ENCODE data around the gene MCC.

MCC gene

DNA sequence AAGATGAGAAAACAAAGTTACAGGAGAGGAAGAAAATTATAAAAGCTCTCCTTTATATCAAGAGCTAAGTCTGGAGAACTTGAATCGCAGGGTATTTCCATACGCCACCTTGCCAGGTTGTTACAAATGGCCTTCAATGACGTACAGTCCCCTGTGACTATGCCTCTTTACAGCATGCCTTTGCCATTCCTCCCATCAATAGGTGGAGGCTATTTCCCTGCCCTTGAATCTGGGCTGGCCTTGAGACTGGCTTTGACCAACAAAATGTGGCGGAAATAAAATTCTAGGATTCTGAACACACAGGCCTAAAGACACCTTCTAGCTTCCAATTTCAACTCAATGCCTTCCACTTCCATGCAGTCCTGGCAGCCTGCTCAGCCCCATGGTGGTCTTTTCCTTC, 99.1 kb downstream of the MCC start:
- ATAC-seq: no peak
- no peak for TF ChIP-seq ZFP3 (CRISPR knock-in tag; IDR thresholded peaks at IDR 0.05)
- TF ChIP-seq GLIS3 (CRISPR knock-in tag; IDR thresholded peaks at IDR 0.05): no peak
- TF ChIP-seq CSDC2 (CRISPR knock-in tag; IDR thresholded peaks at IDR 0.05): no peak
- no peak for TF ChIP-seq ARNTL (CRISPR knock-in tag; IDR thresholded peaks at IDR 0.05; ENCODE audit: borderline replicate concordance, low read depth)
- TF ChIP-seq TOX (CRISPR knock-in tag; IDR thresholded peaks at IDR 0.05; ENCODE audit: borderline replicate concordance): no peak
- no peak for TF ChIP-seq RARB (CRISPR knock-in tag; IDR thresholded peaks at IDR 0.05)
- TF ChIP-seq, protein P1, sequence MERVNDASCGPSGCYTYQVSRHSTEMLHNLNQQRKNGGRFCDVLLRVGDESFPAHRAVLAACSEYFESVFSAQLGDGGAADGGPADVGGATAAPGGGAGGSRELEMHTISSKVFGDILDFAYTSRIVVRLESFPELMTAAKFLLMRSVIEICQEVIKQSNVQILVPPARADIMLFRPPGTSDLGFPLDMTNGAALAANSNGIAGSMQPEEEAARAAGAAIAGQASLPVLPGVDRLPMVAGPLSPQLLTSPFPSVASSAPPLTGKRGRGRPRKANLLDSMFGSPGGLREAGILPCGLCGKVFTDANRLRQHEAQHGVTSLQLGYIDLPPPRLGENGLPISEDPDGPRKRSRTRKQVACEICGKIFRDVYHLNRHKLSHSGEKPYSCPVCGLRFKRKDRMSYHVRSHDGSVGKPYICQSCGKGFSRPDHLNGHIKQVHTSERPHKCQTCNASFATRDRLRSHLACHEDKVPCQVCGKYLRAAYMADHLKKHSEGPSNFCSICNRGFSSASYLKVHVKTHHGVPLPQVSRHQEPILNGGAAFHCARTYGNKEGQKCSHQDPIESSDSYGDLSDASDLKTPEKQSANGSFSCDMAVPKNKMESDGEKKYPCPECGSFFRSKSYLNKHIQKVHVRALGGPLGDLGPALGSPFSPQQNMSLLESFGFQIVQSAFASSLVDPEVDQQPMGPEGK (CRISPR knock-in tag; IDR thresholded peaks at IDR 0.05; ENCODE audit: borderline replicate concordance): no peak
- no peak for TF ChIP-seq BACH2 (CRISPR knock-in tag; IDR thresholded peaks at IDR 0.05; ENCODE audit: borderline replicate concordance)
- TF ChIP-seq PPARA (CRISPR knock-in tag; IDR thresholded peaks at IDR 0.05; ENCODE audit: borderline replicate concordance): no peak
- no peak for TF ChIP-seq ZNF565 (CRISPR knock-in tag; conservative IDR thresholded peaks at IDR 0.05; ENCODE audit: low read depth)
- TF ChIP-seq, protein P2, sequence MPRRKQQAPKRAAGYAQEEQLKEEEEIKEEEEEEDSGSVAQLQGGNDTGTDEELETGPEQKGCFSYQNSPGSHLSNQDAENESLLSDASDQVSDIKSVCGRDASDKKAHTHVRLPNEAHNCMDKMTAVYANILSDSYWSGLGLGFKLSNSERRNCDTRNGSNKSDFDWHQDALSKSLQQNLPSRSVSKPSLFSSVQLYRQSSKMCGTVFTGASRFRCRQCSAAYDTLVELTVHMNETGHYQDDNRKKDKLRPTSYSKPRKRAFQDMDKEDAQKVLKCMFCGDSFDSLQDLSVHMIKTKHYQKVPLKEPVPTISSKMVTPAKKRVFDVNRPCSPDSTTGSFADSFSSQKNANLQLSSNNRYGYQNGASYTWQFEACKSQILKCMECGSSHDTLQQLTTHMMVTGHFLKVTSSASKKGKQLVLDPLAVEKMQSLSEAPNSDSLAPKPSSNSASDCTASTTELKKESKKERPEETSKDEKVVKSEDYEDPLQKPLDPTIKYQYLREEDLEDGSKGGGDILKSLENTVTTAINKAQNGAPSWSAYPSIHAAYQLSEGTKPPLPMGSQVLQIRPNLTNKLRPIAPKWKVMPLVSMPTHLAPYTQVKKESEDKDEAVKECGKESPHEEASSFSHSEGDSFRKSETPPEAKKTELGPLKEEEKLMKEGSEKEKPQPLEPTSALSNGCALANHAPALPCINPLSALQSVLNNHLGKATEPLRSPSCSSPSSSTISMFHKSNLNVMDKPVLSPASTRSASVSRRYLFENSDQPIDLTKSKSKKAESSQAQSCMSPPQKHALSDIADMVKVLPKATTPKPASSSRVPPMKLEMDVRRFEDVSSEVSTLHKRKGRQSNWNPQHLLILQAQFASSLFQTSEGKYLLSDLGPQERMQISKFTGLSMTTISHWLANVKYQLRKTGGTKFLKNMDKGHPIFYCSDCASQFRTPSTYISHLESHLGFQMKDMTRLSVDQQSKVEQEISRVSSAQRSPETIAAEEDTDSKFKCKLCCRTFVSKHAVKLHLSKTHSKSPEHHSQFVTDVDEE (CRISPR knock-in tag; IDR thresholded peaks at IDR 0.05): no peak
- TF ChIP-seq, protein P3, sequence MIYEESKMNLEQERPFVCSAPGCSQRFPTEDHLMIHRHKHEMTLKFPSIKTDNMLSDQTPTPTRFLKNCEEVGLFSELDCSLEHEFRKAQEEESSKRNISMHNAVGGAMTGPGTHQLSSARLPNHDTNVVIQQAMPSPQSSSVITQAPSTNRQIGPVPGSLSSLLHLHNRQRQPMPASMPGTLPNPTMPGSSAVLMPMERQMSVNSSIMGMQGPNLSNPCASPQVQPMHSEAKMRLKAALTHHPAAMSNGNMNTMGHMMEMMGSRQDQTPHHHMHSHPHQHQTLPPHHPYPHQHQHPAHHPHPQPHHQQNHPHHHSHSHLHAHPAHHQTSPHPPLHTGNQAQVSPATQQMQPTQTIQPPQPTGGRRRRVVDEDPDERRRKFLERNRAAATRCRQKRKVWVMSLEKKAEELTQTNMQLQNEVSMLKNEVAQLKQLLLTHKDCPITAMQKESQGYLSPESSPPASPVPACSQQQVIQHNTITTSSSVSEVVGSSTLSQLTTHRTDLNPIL (CRISPR knock-in tag; IDR thresholded peaks at IDR 0.05; ENCODE audit: low read depth): no peak
- no peak for TF ChIP-seq ZNF70 (CRISPR knock-in tag; IDR thresholded peaks at IDR 0.05)
- no peak for TF ChIP-seq ZC3H10 (CRISPR knock-in tag; IDR thresholded peaks at IDR 0.05)
- no peak for TF ChIP-seq SNAI2 (CRISPR knock-in tag; IDR thresholded peaks at IDR 0.05)
- TF ChIP-seq TCF4 (CRISPR knock-in tag; IDR thresholded peaks at IDR 0.05; ENCODE audit: borderline replicate concordance): no peak
- no peak for TF ChIP-seq ISL1 (CRISPR knock-in tag; IDR thresholded peaks at IDR 0.05)

DNA sequence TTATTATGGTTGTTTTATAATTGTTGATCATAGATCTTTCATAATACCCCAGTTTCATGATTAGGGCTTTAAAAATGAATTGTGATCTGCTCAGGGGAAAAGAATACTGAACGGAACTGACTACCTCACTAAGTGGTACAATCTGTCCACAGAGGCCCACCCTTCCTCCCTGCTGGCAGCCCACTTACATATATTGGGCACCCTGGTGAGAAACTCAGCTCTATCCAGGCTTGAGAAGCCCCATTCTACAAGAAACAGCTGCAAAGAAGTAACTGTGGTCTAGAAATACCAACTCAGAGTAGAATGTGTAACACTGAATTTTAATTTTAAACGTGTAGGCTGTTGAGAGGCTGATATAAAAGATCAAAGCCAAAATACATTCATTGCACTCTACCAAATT, 100.4 kb downstream of the MCC start:
- no peak for TF ChIP-seq RARB (CRISPR knock-in tag; IDR thresholded peaks at IDR 0.05)
- TF ChIP-seq ZFP3 (CRISPR knock-in tag; IDR thresholded peaks at IDR 0.05): no peak
- TF ChIP-seq, protein P4, sequence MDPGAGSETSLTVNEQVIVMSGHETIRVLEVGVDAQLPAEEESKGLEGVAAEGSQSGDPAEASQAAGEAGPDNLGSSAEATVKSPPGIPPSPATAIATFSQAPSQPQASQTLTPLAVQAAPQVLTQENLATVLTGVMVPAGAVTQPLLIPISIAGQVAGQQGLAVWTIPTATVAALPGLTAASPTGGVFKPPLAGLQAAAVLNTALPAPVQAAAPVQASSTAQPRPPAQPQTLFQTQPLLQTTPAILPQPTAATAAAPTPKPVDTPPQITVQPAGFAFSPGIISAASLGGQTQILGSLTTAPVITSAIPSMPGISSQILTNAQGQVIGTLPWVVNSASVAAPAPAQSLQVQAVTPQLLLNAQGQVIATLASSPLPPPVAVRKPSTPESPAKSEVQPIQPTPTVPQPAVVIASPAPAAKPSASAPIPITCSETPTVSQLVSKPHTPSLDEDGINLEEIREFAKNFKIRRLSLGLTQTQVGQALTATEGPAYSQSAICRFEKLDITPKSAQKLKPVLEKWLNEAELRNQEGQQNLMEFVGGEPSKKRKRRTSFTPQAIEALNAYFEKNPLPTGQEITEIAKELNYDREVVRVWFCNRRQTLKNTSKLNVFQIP (CRISPR knock-in tag; IDR thresholded peaks at IDR 0.05; ENCODE audit: borderline replicate concordance, low read depth): no peak
- TF ChIP-seq ZNF70 (CRISPR knock-in tag; IDR thresholded peaks at IDR 0.05): no peak
- TF ChIP-seq, protein P2 (CRISPR knock-in tag; IDR thresholded peaks at IDR 0.05): no peak
- no peak for TF ChIP-seq GLIS3 (CRISPR knock-in tag; IDR thresholded peaks at IDR 0.05)
- TF ChIP-seq CSDC2 (CRISPR knock-in tag; IDR thresholded peaks at IDR 0.05): no peak
- TF ChIP-seq ZNF565 (CRISPR knock-in tag; conservative IDR thresholded peaks at IDR 0.05; ENCODE audit: low read depth): no peak

DNA sequence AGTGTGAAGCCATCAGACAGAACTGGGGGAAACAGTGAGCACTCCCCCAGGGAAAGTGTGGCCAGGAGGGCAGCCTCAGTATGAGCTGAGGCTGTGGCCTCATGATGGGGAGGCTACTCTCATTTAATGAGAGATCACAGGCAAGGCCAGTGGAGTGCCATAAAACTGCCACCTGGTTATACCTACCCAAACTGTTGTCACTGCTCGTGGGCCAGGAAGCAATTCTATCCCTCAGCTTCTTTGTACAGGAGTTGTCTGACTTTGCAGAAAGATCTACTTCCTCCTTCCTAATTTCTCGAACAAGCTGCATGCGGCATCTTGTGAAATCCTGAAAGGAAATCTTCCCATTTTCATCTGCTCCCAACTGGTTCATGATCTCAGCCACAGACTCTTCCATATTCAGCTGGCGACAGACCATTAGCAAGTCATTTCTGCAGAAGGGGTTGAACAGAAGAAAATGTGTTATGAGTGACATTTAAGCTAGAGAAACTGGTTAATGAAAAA, 103.4 kb downstream of the MCC start:
- no peak for ATAC-seq
- no peak for TF ChIP-seq TCF4 (CRISPR knock-in tag; IDR thresholded peaks at IDR 0.05; ENCODE audit: borderline replicate concordance)
- TF ChIP-seq ARNTL (CRISPR knock-in tag; IDR thresholded peaks at IDR 0.05; ENCODE audit: borderline replicate concordance, low read depth): no peak
- no peak for TF ChIP-seq OSR1 (CRISPR knock-in tag; IDR thresholded peaks at IDR 0.05)
- TF ChIP-seq, protein P3 (CRISPR knock-in tag; IDR thresholded peaks at IDR 0.05; ENCODE audit: low read depth): no peak
- TF ChIP-seq PPARA (CRISPR knock-in tag; IDR thresholded peaks at IDR 0.05; ENCODE audit: borderline replicate concordance): no peak
- TF ChIP-seq ZNF70 (CRISPR knock-in tag; IDR thresholded peaks at IDR 0.05): no peak
- TF ChIP-seq ZC3H10 (CRISPR knock-in tag; IDR thresholded peaks at IDR 0.05): no peak
- TF ChIP-seq, protein P4 (CRISPR knock-in tag; IDR thresholded peaks at IDR 0.05; ENCODE audit: borderline replicate concordance, low read depth): no peak

More for the DNA sequence above, 100.4 kb downstream of the MCC start:
- ATAC-seq: no peak
